HCT116 (cell line): Measurements from ENCODE around the gene EPN1. TPM values are rescaled to one million over a fixed set of nuclear protein-coding genes. Genes with fewer than 3 reads are reported as not detected.

Experiments used
- ATAC-seq: fragments of 200-7000 bp; cut with Tn5 transposase; 2 replicates; pipeline ENCODE4 v1.9.1; 2020; ENCODE audit warnings: mild to moderate bottlenecking, moderate library complexity
- BruUV-seq: library from RNA; stranded (reverse); fragments of 400-500 nt; replicated peaks from 2 replicates; lab custom pipeline; 2021; lab: Mats Ljungman, UMichigan
- CTCF ChIA-PET: fragments of 300-600 bp; sonication (Branson Sonifier 250); formaldehyde crosslinking; loops from one replicate; lab custom pipeline; 2021; ENCODE audit warnings: antibody characterized with exemption; lab: Charles Lee
- POLR2A ChIA-PET: fragments of 300-600, 350-600 bp; sonication (Branson Sonifier 250); formaldehyde crosslinking; loops from one replicate; lab custom pipeline; 2021; ENCODE audit warnings: antibody characterized with exemption; lab: Charles Lee
- RAD21 ChIA-PET, 2 experiments: fragments of 300-600 bp; sonication (Branson Sonifier 250); formaldehyde crosslinking; loops; one replicate each; lab custom pipeline; 2023; ENCODE audit warnings: low total read pairs in 2 of 2; ENCODE audit not compliant: uncharacterized antibody in 2 of 2, unreplicated experiment in 2 of 2, low non-redundant PET in 1 of 2; lab: Charles Lee
- DNase-seq: peaks from one replicate; pipeline ENCODE4 v3.0.0-alpha.2; 2010; ENCODE audit warnings: low read depth, low spot score
- H2AFZ ChIP-seq: fragments of 200-600 bp; shearing (Covaris generic), sonication (generic); 2 replicates; pipeline ENCODE4 v1.6.1; 2017; ENCODE audit warnings: low read depth, mixed run types, mixed read lengths, antibody characterized with exemption, low read length; ENCODE audit not compliant: poor library complexity, severe bottlenecking
- H3K27ac ChIP-seq: 2 replicates; pipeline ENCODE4 v1.5.1; 2012; ENCODE audit warnings: low read depth, low read length
- H3K27me3 ChIP-seq: fragments of 200-600 bp; sonication (generic); 2 replicates; pipeline ENCODE4 v1.6.1; 2016; ENCODE audit warnings: mixed run types, low read length, mixed read lengths; ENCODE audit not compliant: insufficient read depth
- H3K36me3 ChIP-seq, 2 experiments: fragments of 200-500 bp in 1 of 2; fragments of 200-600 bp in 1 of 2; sonication (Bioruptor generic) in 1 of 2; sonication (generic) in 1 of 2; 2 replicates each; pipeline versions ENCODE4 v1.5.1 to v1.6.1; 2014 to 2016; ENCODE audit warnings: low read length in 2 of 2, inconsistent platforms in 1 of 2, mixed read lengths in 1 of 2, mixed run types in 1 of 2; ENCODE audit not compliant: insufficient read depth in 2 of 2, control insufficient read depth in 1 of 2
- H3K4me1 ChIP-seq, 2 experiments: fragments of 200-600 bp in 1 of 2; sonication (generic) in 1 of 2; 2 replicates each; pipeline versions ENCODE4 v1.5.1 to v1.6.1; 2012 to 2017; ENCODE audit warnings: low read length in 2 of 2, inconsistent platforms in 1 of 2, mild to moderate bottlenecking in 1 of 2, mixed read lengths in 1 of 2, mixed run types in 1 of 2, moderate library complexity in 1 of 2; ENCODE audit not compliant: insufficient read depth in 2 of 2, control insufficient read depth in 1 of 2
- H3K4me2 ChIP-seq: fragments of 200-600 bp; sonication (generic); 2 replicates; pipeline ENCODE4 v1.6.1; 2017; ENCODE audit warnings: mixed run types, low read length, mixed read lengths
- H3K4me3 ChIP-seq, 2 experiments: fragments of 200-600 bp in 1 of 2; sonication (generic) in 1 of 2; replicated peaks in 1 of 2; 2 replicates each; pipeline ENCODE4 v1.5.1; 2011 to 2016; ENCODE audit warnings: low read length in 2 of 2, control low read depth in 1 of 2, low read depth in 1 of 2, mild to moderate bottlenecking in 1 of 2, mixed read lengths in 1 of 2, mixed run types in 1 of 2
- H3K79me2 ChIP-seq: fragments of 200-600 bp; sonication (generic); 2 replicates; pipeline ENCODE4 v1.6.1; 2017; ENCODE audit warnings: mild to moderate bottlenecking, mixed run types, low read length, moderate library complexity, mixed read lengths; ENCODE audit not compliant: insufficient read depth
- H3K9ac ChIP-seq: fragments of 200-600 bp; sonication (generic); 2 replicates; pipeline ENCODE4 v1.6.1; 2016; ENCODE audit warnings: low read length, mixed read lengths
- H3K9me2 ChIP-seq: fragments of 200-600 bp; sonication (generic), shearing (Covaris generic); 2 replicates; pipeline ENCODE4 v1.6.1; 2017; ENCODE audit warnings: mixed run types, mild to moderate bottlenecking, moderate library complexity; ENCODE audit not compliant: insufficient read depth
- H3K9me3 ChIP-seq, 2 experiments: fragments of 200-500 bp in 1 of 2; fragments of 200-600 bp in 1 of 2; sonication (Bioruptor generic) in 1 of 2; sonication (generic) in 1 of 2; 2 replicates each; pipeline ENCODE4 v1.6.1; 2014 to 2017; ENCODE audit warnings: low read length in 2 of 2, mixed read lengths in 2 of 2, inconsistent platforms in 1 of 2, low read depth in 1 of 2, mild to moderate bottlenecking in 1 of 2, mixed run types in 1 of 2, moderate library complexity in 1 of 2; ENCODE audit not compliant: control insufficient read depth in 1 of 2, insufficient read depth in 1 of 2
- H4K20me1 ChIP-seq: fragments of 200-600 bp; sonication (generic), shearing (Covaris generic); 2 replicates; pipeline ENCODE4 v1.6.1; 2017; ENCODE audit warnings: mixed run types, mild to moderate bottlenecking, moderate library complexity; ENCODE audit not compliant: insufficient read depth
- CEBPB ChIP-seq: IDR thresholded peaks from 2 replicates; pipeline ENCODE4 v1.6.1; 2012; ENCODE audit warnings: low read depth
- CTCF ChIP-seq, 3 experiments: fragments of 200-600 bp in 1 of 3; sonication (generic) in 1 of 3; IDR thresholded peaks in 2 of 3; conservative IDR thresholded peaks in 1 of 3; 2 replicates each; pipeline ENCODE4 v1.5.1; 2012 to 2017; ENCODE audit warnings: low read depth in 2 of 3, low read length in 2 of 3, antibody characterized with exemption in 1 of 3, borderline replicate concordance in 1 of 3, control low read depth in 1 of 3, mild to moderate bottlenecking in 1 of 3, mixed read lengths in 1 of 3, mixed run types in 1 of 3, moderate library complexity in 1 of 3; ENCODE audit not compliant: insufficient read depth in 1 of 3
- JUND ChIP-seq: IDR thresholded peaks from 2 replicates; pipeline ENCODE4 v1.6.1; 2012
- MAX ChIP-seq: IDR thresholded peaks from 2 replicates; pipeline ENCODE4 v1.6.1; 2012
- RAD21 ChIP-seq: IDR thresholded peaks from 2 replicates; pipeline ENCODE4 v1.6.1; 2012; ENCODE audit warnings: low read depth, mild to moderate bottlenecking
- SIN3A ChIP-seq: IDR thresholded peaks from 2 replicates; pipeline ENCODE4 v1.6.1; 2012; ENCODE audit warnings: low read depth
- SRF ChIP-seq: IDR thresholded peaks from 2 replicates; pipeline ENCODE4 v1.6.1; 2012; ENCODE audit warnings: low read depth
- YY1 ChIP-seq: IDR thresholded peaks from 2 replicates; pipeline ENCODE4 v1.6.1; 2011; ENCODE audit warnings: low read length, low read depth, moderate library complexity, mild to moderate bottlenecking; ENCODE audit not compliant: insufficient replicate concordance; ENCODE audit errors: extremely low read depth
- ZFX ChIP-seq: fragments of 450-650 bp; IDR thresholded peaks from 2 replicates; pipeline ENCODE4 v1.6.1; 2017
- intact Hi-C: fragments of 100-400 bp; cut with micrococcal nuclease; formaldehyde crosslinking; loops from 2 replicates; pipeline ENCODE4 v1.10.0; 2022
- total RNA-seq: library from RNA; stranded (reverse); gene quantifications from one replicate; pipeline ENCODE4 v1.2.1, GENCODE V29; 2021; ENCODE audit not compliant: unreplicated experiment
- TF ChIP-seq, protein P1 (sequence below): IDR thresholded peaks from 2 replicates; pipeline ENCODE4 v1.6.1; 2012; ENCODE audit warnings: low read depth

Gene EPN1
- total RNA-seq, 1 experiment from 2014 or later, result 122 TPM

- TF ChIP-seq CTCF (IDR thresholded peaks at IDR 0.05 in 2 of 3, conservative IDR thresholded peaks at IDR 0.05 in 1 of 3; ENCODE audit: borderline replicate concordance in 1 of 3, insufficient read depth in 1 of 3, low read depth in 2 of 3, low read length in 2 of 3) (peak; percentile 30 to 97 (median 93); a peak in 4 of 6 replicates), YY1 (no peak), SIN3A (no peak), MAX (no peak), CEBPB (no peak), SRF (no peak), ZFX (no peak), JUND (no peak), RAD21 (peak; percentile 42; the same call in 1 of the 2 replicates)
- TF ChIP-seq, protein P1, sequence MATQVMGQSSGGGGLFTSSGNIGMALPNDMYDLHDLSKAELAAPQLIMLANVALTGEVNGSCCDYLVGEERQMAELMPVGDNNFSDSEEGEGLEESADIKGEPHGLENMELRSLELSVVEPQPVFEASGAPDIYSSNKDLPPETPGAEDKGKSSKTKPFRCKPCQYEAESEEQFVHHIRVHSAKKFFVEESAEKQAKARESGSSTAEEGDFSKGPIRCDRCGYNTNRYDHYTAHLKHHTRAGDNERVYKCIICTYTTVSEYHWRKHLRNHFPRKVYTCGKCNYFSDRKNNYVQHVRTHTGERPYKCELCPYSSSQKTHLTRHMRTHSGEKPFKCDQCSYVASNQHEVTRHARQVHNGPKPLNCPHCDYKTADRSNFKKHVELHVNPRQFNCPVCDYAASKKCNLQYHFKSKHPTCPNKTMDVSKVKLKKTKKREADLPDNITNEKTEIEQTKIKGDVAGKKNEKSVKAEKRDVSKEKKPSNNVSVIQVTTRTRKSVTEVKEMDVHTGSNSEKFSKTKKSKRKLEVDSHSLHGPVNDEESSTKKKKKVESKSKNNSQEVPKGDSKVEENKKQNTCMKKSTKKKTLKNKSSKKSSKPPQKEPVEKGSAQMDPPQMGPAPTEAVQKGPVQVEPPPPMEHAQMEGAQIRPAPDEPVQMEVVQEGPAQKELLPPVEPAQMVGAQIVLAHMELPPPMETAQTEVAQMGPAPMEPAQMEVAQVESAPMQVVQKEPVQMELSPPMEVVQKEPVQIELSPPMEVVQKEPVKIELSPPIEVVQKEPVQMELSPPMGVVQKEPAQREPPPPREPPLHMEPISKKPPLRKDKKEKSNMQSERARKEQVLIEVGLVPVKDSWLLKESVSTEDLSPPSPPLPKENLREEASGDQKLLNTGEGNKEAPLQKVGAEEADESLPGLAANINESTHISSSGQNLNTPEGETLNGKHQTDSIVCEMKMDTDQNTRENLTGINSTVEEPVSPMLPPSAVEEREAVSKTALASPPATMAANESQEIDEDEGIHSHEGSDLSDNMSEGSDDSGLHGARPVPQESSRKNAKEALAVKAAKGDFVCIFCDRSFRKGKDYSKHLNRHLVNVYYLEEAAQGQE, result no peak
- ChIA-PET POLR2A (no interaction called here), CTCF (interaction anchor here (0.9 to 1.6 kb wide), 6 partner anchors 10 to 630 kb away, joined by 3 to 6 read pairs (median 4); no protein-coding TSS in a partner anchor), RAD21 (no interaction called here)
- Histone ChIP-seq H3K36me3 (peaks cover 2 to 13% of the 10 kb centered on the region in 2 experiments; a peak in 3 of 4 replicates), H3K4me2 (no peak overlapping the region), H4K20me1 (no peaks in the 10 kb centered on the region), H3K27ac (no peak overlapping the region), H3K9me3 (no peaks in the 10 kb centered on the region), H3K27me3 (0 out of 2 replicates have a peak, but pooled peaks cover 4% of the 10 kb centered on the region), H3K9me2 (no peaks in the 10 kb centered on the region), H3K9ac (no peak overlapping the region), H3K4me3 (no peak overlapping the region), H3K4me1 (no peaks in the 10 kb centered on the region), H3K79me2 (no peaks in the 10 kb centered on the region), H2AFZ (no peak overlapping the region)
- no TSS peak for BruUV-seq
- ATAC-seq, result peak; percentile 92
- peak; percentile 4 for DNase-seq
- intact Hi-C loops, result loop anchor here (1.0 kb wide), 1 partner anchor 105 kb away; no protein-coding TSS in a partner anchor
Measured at GRCh38 chr19:55703790-55704215, 28.8 kb downstream of the EPN1 start.
